Heart left ventricle (tissue), 16 donors: Measurements from ENCODE around the gene TNPO3. TPM values are rescaled to one million over a fixed set of nuclear protein-coding genes. Genes with fewer than 3 reads are reported as not detected.

ENCODE experiments used
- ATAC-seq, 4 donors: fragments of 200-7000 bp; cut with Tn5 transposase; one replicate each; pipeline ENCODE4 v1.9.1; 2020 to 2022; ENCODE audit warnings: moderate library complexity in 4 of 4, mild to moderate bottlenecking in 3 of 4, moderate number of reproducible peaks in 1 of 4
- DNase-seq, 5 donors: peaks; one replicate each; pipeline ENCODE4 v3.0.0-alpha.2; 2020
- H3K27ac ChIP-seq, 12 donors: fragments of 200-600 bp; sonication (generic) in 4 of 12; one replicate each; pipeline versions ENCODE4 v1.5.0 to v1.8.0; 2016 to 2022; ENCODE audit warnings: mild to moderate bottlenecking in 2 of 12
- H3K27me3 ChIP-seq, 9 donors: fragments of 200-600 bp; sonication (generic) in 2 of 9; one replicate each; pipeline versions ENCODE4 v1.5.1 to v1.8.0; 2016 to 2022; ENCODE audit warnings: mild to moderate bottlenecking in 3 of 9
- H3K36me3 ChIP-seq, 9 donors: fragments of 200-600 bp; sonication (generic) in 2 of 9; one replicate each; pipeline versions ENCODE4 v1.5.0 to v1.8.0; 2018 to 2022; ENCODE audit warnings: mild to moderate bottlenecking in 2 of 9
- H3K4me1 ChIP-seq, 12 donors: fragments of 200-600 bp; sonication (generic) in 4 of 12; one replicate each; pipeline versions ENCODE4 v1.5.0 to v1.8.0; 2016 to 2022; ENCODE audit warnings: mild to moderate bottlenecking in 3 of 12
- H3K4me3 ChIP-seq, 12 donors: fragments of 200-600 bp; sonication (generic) in 4 of 12; one replicate each; pipeline versions ENCODE4 v1.5.0 to v1.8.0; 2017 to 2022; ENCODE audit warnings: mild to moderate bottlenecking in 9 of 12, moderate library complexity in 4 of 12
- H3K9me3 ChIP-seq, 12 donors: fragments of 200-600 bp; sonication (generic) in 4 of 12; one replicate each; pipeline versions ENCODE4 v1.5.0 to v1.8.0; 2016 to 2022; ENCODE audit warnings: mild to moderate bottlenecking in 1 of 12
- POLR2A ChIP-seq, 2 donors: fragments of 450-650 bp; IDR thresholded peaks; one replicate each; pipeline ENCODE4 v1.6.1; 2017; ENCODE audit warnings: antibody characterized with exemption in 2 of 2, mild to moderate bottlenecking in 2 of 2, moderate library complexity in 2 of 2
- WGBS, 4 donors: extraction: QIAGEN DNeasy Blood & Tissue Kit in 2 of 4; methylation state at CpG; one replicate each; pipeline versions ENCODE4 v1.1.5 to v1.1.7; 2013 to 2018; 5-methylcytosine and 5-hydroxymethylcytosine counted together
- intact Hi-C, 10 donors: fragments of 100-400 bp; cut with DNase I; formaldehyde crosslinking; loops; one replicate each; pipeline versions ENCODE4 v1.11.1 to v1.14.2; 2022
- polyA plus RNA-seq, 2 donors: library from polyadenylated mRNA; stranded (reverse); fragments of 200-250 nt; gene quantifications; one replicate each; pipeline ENCODE4 v1.2.3, GENCODE V29; 2013
- total RNA-seq, 9 donors: library from RNA; depleted of rRNA in 2 of 9; stranded (reverse); fragments of >200 nt in 2 of 9; fragmentation: NEBNext Ultra II Directional in 3 of 9; extraction: Animal tissue kit (Norgen Biotek cat#: 25700) in 3 of 9; gene quantifications; one replicate each; pipeline versions ENCODE4 v1.1.0 to v1.2.4, GENCODE V29; 2016 to 2023
- TF ChIP-seq, protein P1 (sequence below), 12 donors: fragments of 200-600 bp; sonication (generic) in 4 of 12; IDR thresholded peaks; one replicate each; pipeline versions ENCODE4 v1.5.0 to v1.8.0; 2018 to 2022; ENCODE audit warnings: antibody characterized with exemption in 12 of 12, mild to moderate bottlenecking in 5 of 12
- donor health status: ischemic (EF 13 %, LVEDD 7.1; RV severe dilation, severe dysfunction).
- donor health status: healthy with polysubstance abuse.
- donor health status: DM: no; HTN: yes; CAD: no.
- donor health status: DM: no; HTN: no; CAD: no.
- donor health status: ischemic (EF 25% LVEDD 6.9; RV normal size, moderate dysfunction).
- donor health status: ischemic (EF 25% LVEDD 5.7; RV mildly dilated, moderate dysfunction).
- donor health status: healthy.
- donor health status: DM: yes; HTN: yes; CAD: no.
- donor health status: ischemic (EF 35%, LVEDD 5.7; RV mildly dilated, moderate dysfunction).
- donor health status: nonischemic (EF 11% LVEDD 7.7; RV severe dilation, severe dysfunction).
- donor health status: DM: yes; HTN: yes; CAD: no.
- donor health status: PGD.
- donor health status: ischemic (EF 29% LVEDD 5.4; RV normal size, mild dysfunction).
- donor health status: nonischemic (EF 23%, LVEDD 6.1; RV moderate dilation, normal function).

The TNPO3 gene
- total and polyA plus RNA-seq, 11 donors = 11.0 to 42.4 (median 31.3) TPM

DNA sequence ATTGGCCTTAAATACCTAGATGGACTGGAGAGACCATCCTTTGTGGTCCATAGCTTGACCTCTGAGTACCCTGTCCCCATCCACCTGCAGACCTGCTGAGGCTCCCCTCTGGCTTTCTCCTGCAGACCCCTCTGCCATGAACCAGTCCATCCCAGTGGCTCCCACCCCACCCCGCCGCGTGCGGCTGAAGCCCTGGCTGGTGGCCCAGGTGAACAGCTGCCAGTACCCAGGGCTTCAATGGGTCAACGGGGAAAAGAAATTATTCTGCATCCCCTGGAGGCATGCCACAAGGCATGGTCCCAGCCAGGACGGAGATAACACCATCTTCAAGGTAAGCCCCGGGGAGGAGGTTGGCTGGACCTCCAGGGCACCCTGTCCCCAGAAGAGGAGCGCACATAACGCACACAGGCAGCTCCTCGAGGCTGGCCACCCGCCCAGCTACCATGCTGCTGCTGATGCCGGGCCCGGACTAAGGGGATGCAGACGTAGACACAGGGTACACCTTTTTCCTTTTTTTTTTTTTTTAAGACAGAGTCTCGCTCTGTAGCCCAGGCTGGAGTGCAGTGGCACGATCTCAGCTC, 112.9 kb downstream of the TNPO3 start:
- DNase-seq (no peak), ATAC-seq (no peak)
- no peak overlapping the region for H3K27ac ChIP-seq
- TF ChIP-seq POLR2A (IDR thresholded peaks at IDR 0.05) = no peak
- TF ChIP-seq, protein P1, sequence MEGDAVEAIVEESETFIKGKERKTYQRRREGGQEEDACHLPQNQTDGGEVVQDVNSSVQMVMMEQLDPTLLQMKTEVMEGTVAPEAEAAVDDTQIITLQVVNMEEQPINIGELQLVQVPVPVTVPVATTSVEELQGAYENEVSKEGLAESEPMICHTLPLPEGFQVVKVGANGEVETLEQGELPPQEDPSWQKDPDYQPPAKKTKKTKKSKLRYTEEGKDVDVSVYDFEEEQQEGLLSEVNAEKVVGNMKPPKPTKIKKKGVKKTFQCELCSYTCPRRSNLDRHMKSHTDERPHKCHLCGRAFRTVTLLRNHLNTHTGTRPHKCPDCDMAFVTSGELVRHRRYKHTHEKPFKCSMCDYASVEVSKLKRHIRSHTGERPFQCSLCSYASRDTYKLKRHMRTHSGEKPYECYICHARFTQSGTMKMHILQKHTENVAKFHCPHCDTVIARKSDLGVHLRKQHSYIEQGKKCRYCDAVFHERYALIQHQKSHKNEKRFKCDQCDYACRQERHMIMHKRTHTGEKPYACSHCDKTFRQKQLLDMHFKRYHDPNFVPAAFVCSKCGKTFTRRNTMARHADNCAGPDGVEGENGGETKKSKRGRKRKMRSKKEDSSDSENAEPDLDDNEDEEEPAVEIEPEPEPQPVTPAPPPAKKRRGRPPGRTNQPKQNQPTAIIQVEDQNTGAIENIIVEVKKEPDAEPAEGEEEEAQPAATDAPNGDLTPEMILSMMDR (IDR thresholded peaks at IDR 0.05) = no peak
- no peaks in the 10 kb centered on the region for H3K9me3 ChIP-seq
- H3K4me3 ChIP-seq = no peak overlapping the region
- peaks cover 0 to 25% (median 0%) of the 10 kb centered on the region in 9 donors for H3K36me3 ChIP-seq
- 85 to 93% (median 89%) methylated on average over 9 to 16 of the region's 16 CpGs for WGBS, 4 donors
- peaks cover 0 to 51% (median 19%) of the 10 kb centered on the region in 9 donors for H3K27me3 ChIP-seq
- intact Hi-C loops = no loop called here
- H3K4me1 ChIP-seq = peaks cover 0 to 35% (median 8%) of the 10 kb centered on the region in 12 donors

DNA sequence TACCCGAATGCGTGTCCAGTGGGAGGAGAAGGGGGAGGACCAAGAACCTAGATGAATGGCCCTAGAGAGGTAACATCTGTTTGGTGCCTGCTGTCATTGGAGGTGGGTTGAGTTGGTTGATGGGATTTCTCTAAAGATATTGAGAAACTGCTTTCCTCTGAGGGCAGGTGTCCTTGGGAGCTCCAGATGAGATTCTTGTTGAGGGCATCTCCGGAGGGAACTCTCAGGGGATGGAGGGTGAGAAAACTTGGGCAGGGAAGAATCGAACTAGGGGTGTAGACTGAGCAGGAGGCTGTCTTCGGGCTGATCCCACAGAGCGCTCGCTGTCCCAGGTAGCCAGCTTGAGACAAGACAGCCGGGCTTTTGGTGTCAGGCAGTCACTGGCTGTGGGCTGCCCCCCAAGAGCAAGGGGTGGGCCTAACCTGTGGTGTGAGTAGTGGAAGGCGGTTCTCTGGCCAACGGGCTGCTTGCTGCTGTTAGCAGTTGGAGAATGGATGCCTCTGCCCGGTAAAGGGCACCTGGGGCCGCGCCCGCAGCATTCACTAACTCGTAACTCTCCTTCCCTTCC, 113.5 kb downstream of the TNPO3 start:
- WGBS, 4 donors = 83 to 92% (median 85%) methylated on average over 13 to 15 of the region's 15 CpGs
- Histone ChIP-seq H3K27me3 (peaks cover 0 to 55% (median 20%) of the 10 kb centered on the region in 9 donors), H3K9me3 (no peaks in the 10 kb centered on the region), H3K27ac (peak overlapping the region in 1 of 12 donors; percentile 89), H3K4me1 (peaks cover 0 to 35% (median 8%) of the 10 kb centered on the region in 12 donors), H3K36me3 (peaks cover 0 to 19% (median 0%) of the 10 kb centered on the region in 9 donors), H3K4me3 (peak overlapping the region in 3 of 12 donors; percentile 13 to 64 (median 62))
- TF ChIP-seq, protein P1 (IDR thresholded peaks at IDR 0.05) = no peak
- no peak for TF ChIP-seq POLR2A (IDR thresholded peaks at IDR 0.05)
- intact Hi-C loops = no loop called here
- DNase-seq = no peak
- no peak for ATAC-seq

DNA sequence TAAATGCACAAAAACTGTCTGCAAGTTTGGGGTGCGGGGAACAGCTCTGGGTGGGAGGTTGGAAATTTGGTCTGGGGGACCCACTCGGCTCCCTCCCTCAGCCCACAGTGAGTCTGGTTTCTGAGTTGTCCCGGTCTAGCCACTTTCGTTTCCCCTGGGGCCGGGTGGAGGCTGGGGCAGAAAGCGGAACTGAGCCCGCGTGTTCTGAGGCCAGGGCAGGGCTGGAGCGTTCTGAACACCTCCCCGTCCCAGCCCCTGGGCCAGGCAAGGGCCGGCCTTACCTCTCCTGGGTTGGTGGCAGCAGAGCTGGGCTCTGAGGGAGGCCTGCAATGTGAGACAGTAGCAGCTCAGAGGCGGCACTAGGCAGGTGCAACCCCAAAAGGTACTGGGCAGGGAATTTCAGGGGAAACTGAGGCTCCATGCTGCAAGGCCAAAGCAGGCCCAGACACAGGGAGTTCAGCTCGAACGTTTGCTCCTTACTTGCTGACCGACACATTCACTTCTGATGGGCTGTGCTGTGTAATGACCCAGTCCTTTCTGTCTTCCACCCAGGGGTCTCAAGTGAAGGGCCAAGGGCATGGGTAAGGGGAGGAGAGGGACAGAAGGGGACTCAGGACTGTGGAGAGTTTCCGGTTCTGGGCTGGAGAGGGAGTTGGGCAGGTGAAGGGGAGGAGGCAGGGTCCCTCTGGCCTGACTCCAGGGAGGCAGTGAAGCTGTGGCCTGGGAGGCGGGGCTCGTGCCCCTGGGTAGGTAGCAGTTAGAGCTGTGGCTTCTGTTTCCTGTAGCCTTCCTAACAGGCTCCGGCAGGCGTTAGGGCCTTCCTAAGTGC, 114.2 kb downstream of the TNPO3 start:
- intact Hi-C loops = no loop called here
- H3K27me3 ChIP-seq = peaks cover 0 to 55% (median 20%) of the 10 kb centered on the region in 9 donors
- peak; percentile 36 to 73 (median 66) for ATAC-seq
- WGBS, 4 donors = 73 to 82% (median 75%) methylated on average over 15 to 20 of the region's 20 CpGs
- peak overlapping the region in 2 of 12 donors; percentile 46 to 89 for H3K27ac ChIP-seq
- no peaks in the 10 kb centered on the region for H3K9me3 ChIP-seq
- H3K36me3 ChIP-seq = peaks cover 0 to 12% (median 0%) of the 10 kb centered on the region in 9 donors
- peaks cover 0 to 37% (median 8%) of the 10 kb centered on the region in 12 donors for H3K4me1 ChIP-seq
- DNase-seq = peak; percentile 57 to 85 (median 65)
- TF ChIP-seq, protein P1 (IDR thresholded peaks at IDR 0.05) = no peak
- TF ChIP-seq POLR2A (IDR thresholded peaks at IDR 0.05) = no peak
- peak overlapping the region in 6 of 12 donors; percentile 12 to 64 (median 58) for H3K4me3 ChIP-seq
